ENCODE data around the gene CCDC182.

DNA sequence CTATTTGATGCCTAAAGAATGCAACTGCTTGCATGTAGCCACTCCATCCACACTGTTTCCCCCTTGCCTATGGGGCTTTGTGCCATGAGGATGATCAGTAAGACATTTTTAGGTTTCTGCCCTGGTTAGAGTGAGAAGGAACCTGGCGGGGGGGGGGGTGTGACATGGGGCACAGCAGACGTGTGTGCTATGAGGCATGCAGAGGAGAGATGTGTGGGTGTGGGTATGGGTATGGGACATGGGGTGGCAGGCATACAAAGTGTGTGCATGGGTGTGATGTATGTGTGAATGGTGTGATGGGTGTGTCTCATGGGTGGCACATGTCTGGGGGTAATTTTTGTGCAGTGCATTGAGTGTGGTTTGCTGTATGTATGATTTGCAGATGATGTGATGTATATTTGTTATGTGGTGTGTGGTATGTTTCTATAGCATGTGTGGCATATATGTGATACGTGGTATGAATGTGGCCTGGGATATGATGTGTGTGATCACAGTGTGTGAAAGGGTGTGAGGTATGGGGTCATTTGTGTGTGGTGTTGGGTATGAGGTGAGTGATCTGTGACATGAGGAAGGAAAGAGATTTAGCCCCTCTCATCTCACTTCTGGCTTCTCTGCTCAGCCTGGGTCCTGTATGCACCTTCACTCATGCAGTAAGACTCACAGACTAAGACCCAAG is 14.9 kb downstream of the CCDC182 start:
- TF ChIP-seq POLR2A (IDR thresholded peaks at IDR 0.05; ENCODE audit: low read length) (no peak), GATA1 (IDR thresholded peaks at IDR 0.05; ENCODE audit: low read depth, low read length) (no peak)

All from erythroblast (primary cell).